Activated naive CD8-positive, alpha-beta T cell treated with anti-CD3 and anti-CD28 coated beads, Interleukin-2, amount 10 ng/mL, durations not matched to agents 7 days and 5 days (primary cell): Measurements from ENCODE around the gene TMEM221. TPM values are rescaled to one million over a fixed set of nuclear protein-coding genes. Genes with fewer than 3 reads are reported as not detected.
A peak's percentile ranks its signal among the peaks of the same experiment; 100 is the strongest.

ENCODE experiments used
- ATAC-seq: fragments of 150-1000 bp; cut with Tn5 transposase; one replicate; pipeline ENCODE4 v1.10.0; 2021; ENCODE audit warnings: low read depth, moderate library complexity
- POLR2A ChIA-PET: fragments of 350-600 bp; sonication (Branson Sonifier 250); formaldehyde crosslinking; loops from one replicate; lab custom pipeline; 2021; ENCODE audit warnings: antibody characterized with exemption; lab: Charles Lee
- DNase-seq: peaks from one replicate; pipeline ENCODE4 v3.0.0; 2021
- H3K27ac Mint-ChIP-seq: one replicate; pipeline ENCODE4 v1.8.0; 2022; ENCODE audit warnings: mild to moderate bottlenecking, mixed read lengths
- H3K27me3 Mint-ChIP-seq: one replicate; pipeline ENCODE4 v1.8.0; 2022; ENCODE audit warnings: mild to moderate bottlenecking, moderate library complexity, mixed read lengths
- H3K36me3 Mint-ChIP-seq: one replicate; pipeline ENCODE4 v1.8.0; 2021; ENCODE audit warnings: mild to moderate bottlenecking, mixed read lengths
- H3K4me1 Mint-ChIP-seq: one replicate; pipeline ENCODE4 v1.8.0; 2021; ENCODE audit warnings: mixed read lengths
- H3K4me3 Mint-ChIP-seq: one replicate; pipeline ENCODE4 v1.8.0; 2022; ENCODE audit warnings: mild to moderate bottlenecking, moderate library complexity, mixed read lengths
- H3K9me3 Mint-ChIP-seq: one replicate; pipeline ENCODE4 v1.8.0; 2021; ENCODE audit warnings: mixed read lengths
- total RNA-seq, 2 experiments: library from RNA; stranded (reverse); gene quantifications; one replicate each; pipeline ENCODE4 v1.2.3, GENCODE V29; 2021

Gene TMEM221
- total RNA-seq, 2 experiments from 2014 or later, result not detected

DNA sequence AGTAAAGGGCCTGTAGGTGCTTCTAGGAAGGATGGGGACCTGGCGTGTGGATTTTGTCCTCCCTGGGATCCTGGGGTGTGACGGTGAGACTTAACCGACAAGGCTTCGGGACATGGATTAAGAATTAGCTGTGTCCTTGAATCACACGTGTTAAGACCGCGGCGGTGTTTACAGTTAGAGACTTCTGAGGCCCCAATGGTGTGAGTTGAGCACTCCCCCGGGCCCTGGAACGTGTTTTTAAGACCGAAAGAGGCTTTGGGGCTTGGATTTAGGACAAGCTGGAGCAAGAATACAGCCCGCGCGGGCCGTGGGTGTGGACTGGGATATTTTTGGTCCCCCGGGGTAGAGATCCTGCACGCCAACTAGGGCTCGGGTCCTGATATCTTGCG is 20.6 kb upstream of the TMEM221 start:
- peak overlapping the region; percentile 97 for H3K4me3 Mint-ChIP-seq
- H3K4me1 Mint-ChIP-seq, result peaks cover 24% of the 10 kb centered on the region
- no peaks in the 10 kb centered on the region for H3K36me3 Mint-ChIP-seq
- ATAC-seq (no peak), DNase-seq (no peak)
- POLR2A ChIA-PET, result interaction anchor here (0.5 kb wide), 1 partner anchor 81 kb away, joined by 3 read pairs; no protein-coding TSS in a partner anchor
- H3K9me3 Mint-ChIP-seq, result no peaks in the 10 kb centered on the region
- peak overlapping the region; percentile 74 for H3K27ac Mint-ChIP-seq
- peaks cover 18% of the 10 kb centered on the region for H3K27me3 Mint-ChIP-seq

DNA sequence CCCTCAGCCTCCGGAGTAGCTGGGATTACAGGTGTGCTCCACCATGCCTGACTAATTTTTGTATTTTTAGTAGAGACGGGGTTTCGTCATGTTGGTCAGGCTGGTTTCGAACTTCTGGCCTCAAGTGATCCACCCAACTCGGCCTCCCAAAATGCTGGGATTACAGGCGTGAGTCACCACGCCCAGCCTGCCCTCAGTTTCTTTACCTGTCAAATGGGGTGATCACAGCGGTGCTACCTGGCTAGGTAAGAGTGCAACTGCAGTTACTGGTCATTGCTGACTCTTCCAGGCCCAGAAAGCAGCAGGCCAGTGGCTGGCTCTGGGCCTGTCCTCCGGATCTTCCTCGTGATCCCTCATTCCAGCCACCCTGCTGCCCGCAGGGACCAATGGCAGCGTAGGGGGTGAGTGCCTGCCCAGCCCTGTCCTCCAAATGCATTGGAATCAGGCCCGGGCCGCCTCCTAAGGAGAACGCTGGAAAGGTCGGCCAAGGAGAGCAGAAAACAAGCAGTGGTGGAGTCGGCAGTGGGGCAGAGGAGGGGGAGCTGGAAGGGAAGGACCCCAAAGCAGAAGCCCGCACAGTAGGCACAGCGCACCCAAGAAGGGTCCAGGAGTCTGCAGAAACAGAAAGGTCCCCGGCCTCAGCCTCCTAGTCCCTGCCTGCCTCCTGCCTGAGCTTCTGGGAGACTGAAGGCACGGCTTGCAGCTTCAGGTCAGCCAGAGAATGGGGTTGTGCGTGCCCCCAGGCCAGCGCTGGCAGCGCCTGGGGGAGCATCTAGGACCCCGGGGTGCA is 20.0 kb upstream of the TMEM221 start:
- no peak overlapping the region for H3K27ac Mint-ChIP-seq
- H3K27me3 Mint-ChIP-seq, result peaks cover 18% of the 10 kb centered on the region
- POLR2A ChIA-PET, result interaction anchor here (0.5 kb wide), 1 partner anchor 81 kb away, joined by 3 read pairs; no protein-coding TSS in a partner anchor
- no peak for DNase-seq
- no peak for ATAC-seq
- no peaks in the 10 kb centered on the region for H3K9me3 Mint-ChIP-seq
- H3K36me3 Mint-ChIP-seq, result no peaks in the 10 kb centered on the region
- H3K4me1 Mint-ChIP-seq, result peaks cover 22% of the 10 kb centered on the region
- H3K4me3 Mint-ChIP-seq, result peak overlapping the region; percentile 97

DNA sequence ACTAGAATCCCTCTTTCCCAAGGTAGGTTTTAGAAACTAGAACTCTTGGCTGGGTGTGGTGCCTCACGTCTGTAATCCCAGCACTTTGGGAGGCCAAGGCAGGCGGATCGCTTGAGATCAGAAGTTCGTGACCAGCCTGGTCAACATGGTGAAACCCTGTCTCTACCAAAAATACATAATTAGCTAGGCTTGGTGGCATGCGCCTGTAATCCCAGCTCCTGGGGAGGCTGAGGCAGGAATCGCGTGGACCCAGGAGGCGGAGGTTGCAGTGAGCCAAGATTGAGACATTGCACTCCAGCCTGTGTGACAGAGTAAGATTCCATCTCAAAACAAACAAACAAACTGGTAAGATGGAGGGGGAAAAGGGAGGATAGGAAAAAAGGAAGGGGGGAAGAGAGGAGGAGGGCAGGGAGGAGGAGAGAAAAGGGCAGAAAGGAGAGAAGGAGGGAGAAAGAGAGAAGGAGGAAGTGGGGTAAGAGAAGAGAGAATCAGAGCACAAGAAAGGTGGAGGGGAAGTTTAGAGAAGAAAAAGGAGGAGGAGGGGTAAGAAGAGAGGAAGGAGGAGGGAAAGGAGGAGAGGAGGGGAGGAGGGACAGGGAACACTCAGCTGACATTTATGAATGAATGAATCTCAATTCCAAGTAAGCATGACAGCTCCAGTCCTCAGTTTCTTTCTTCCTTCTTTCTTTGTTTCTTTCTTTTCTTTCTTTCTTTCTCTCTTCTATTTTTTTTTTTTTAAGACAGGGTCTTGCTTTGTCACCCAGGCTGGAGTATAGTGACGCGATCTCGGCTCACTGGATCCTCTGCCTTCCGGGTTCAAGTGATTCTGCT is 19.2 kb upstream of the TMEM221 start:
- no peak for ATAC-seq
- H3K27me3 Mint-ChIP-seq, result peaks cover 15% of the 10 kb centered on the region
- H3K4me1 Mint-ChIP-seq, result peaks cover 15% of the 10 kb centered on the region
- H3K27ac Mint-ChIP-seq, result no peak overlapping the region
- POLR2A ChIA-PET, result no interaction called here
- no peaks in the 10 kb centered on the region for H3K9me3 Mint-ChIP-seq
- no peaks in the 10 kb centered on the region for H3K36me3 Mint-ChIP-seq
- no peak overlapping the region for H3K4me3 Mint-ChIP-seq
- DNase-seq, result no peak

DNA sequence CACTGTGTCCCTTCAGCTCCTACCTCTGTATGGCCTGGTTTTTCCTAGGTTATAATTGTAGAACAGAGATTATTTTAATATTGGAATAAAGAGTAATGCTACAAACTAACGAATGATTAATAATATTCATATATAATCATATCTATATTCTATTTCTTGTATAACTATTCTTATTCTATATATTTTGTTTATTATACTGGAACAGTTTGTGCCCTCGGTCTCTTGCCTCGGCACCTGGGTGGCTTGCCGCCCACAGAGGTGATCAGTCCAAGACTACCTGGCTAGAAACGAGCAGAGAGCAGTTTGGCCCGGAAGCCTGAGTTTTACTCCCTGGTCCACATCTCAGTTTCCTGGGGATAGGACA is 18.0 kb upstream of the TMEM221 start:
- POLR2A ChIA-PET, result no interaction called here
- Mint-ChIP-seq H3K4me1 (peaks cover 14% of the 10 kb centered on the region), H3K9me3 (no peaks in the 10 kb centered on the region), H3K27me3 (peaks cover 15% of the 10 kb centered on the region), H3K36me3 (no peaks in the 10 kb centered on the region), H3K4me3 (no peak overlapping the region), H3K27ac (no peak overlapping the region)
- DNase-seq, result no peak
- ATAC-seq, result no peak

DNA sequence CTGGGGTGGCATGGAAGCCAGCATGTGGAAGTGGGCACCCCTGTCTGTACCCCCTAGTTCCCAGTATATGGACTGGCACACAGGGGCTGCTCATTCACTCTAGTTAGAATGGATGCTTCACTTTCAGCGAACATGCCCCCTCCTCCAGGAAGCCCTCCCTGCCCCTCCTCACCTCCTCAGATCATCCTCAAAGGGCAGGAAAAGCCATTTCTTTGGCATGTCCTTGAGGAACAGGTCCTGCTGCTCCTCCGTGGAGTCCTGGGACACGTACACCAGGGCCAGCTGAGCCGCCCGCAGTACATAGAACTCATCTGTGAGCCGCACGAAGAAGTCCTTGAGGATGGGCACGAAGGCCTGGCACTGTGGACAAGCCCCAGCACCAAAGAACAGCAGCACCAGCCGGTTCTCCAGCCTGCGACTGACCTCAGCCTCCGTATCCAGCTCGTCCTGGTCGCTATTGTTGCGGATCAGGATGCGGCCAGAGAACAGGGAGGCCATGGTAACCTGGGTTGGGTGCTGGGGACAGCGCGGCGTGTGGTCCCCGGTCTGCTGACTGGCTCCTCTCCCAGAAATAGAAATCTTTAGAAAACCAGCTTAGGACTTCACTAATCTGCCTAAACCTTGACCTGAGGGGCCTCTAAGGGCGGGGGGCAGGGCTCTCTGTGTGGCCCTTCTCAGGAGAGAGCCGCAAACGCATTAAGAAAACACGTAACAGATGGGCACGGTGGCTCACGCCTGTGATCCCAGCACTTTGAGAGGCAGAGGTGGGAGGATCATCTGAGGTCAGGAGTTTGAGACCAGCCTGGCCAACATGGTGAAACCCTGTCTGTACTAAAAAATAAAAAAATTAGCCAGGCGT is 12.1 kb upstream of the TMEM221 start, which contains the start of gene NXNL1:
NXNL1 (minus strand) TSS at position 555 of the 859 bp plus-strand sequence; CDS start at position 498, 57 bp downstream.
- no peaks in the 10 kb centered on the region for H3K36me3 Mint-ChIP-seq
- peaks cover 19% of the 10 kb centered on the region for H3K27me3 Mint-ChIP-seq
- no peaks in the 10 kb centered on the region for H3K9me3 Mint-ChIP-seq
- H3K27ac Mint-ChIP-seq, result no peak within 1 kb of the TSS
- no peaks in the 10 kb centered on the region for H3K4me1 Mint-ChIP-seq
- POLR2A ChIA-PET, result no interaction called here
- ATAC-seq (no peak), DNase-seq (no peak)
- H3K4me3 Mint-ChIP-seq, result no peak within 1 kb of the TSS

DNA sequence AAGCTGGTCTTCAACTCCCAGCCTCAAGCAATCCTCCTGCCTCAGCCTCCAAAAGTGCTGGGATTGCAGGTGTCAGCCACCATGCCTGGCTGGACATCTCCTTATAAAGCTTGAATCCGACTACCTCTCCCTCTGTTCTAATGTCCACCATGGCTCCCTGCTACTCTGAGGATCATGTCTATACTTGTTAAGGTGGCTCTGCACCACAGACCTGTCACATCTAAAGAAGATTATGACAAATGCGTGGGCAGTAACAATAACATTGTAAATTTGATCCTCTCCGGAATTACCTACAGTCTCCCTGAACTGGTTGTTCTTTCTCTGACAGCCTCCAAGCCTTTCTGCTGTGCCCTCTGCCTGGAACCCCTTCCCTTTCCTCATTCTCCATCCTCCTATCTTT is 10.5 kb upstream of the TMEM221 start:
- Mint-ChIP-seq H3K27ac (no peak overlapping the region), H3K36me3 (no peaks in the 10 kb centered on the region), H3K9me3 (no peaks in the 10 kb centered on the region), H3K4me3 (no peak overlapping the region), H3K4me1 (no peaks in the 10 kb centered on the region), H3K27me3 (peaks cover 30% of the 10 kb centered on the region)
- ATAC-seq (no peak), DNase-seq (no peak)
- POLR2A ChIA-PET, result no interaction called here

DNA sequence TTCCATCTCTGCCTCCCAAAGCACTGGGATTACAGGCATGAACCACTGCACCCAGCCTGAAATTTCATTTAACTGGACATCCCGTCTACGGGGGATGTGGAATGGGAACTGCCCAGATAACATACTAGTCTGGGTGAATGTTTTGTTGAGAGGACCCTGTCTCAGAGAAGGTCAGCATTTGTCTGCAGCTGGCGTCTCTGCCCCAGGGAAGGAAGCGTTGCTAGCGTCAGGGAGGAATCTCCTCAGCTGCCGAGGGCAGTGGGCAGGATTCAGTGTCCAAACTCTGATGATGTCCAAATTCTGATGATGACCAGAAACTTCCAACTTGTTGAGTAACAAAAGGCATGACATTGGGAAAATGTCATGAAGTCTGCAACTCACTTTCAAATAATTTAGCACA is 9.1 kb upstream of the TMEM221 start:
- Mint-ChIP-seq H3K4me3 (no peak overlapping the region), H3K27me3 (peaks cover 37% of the 10 kb centered on the region), H3K9me3 (no peaks in the 10 kb centered on the region), H3K4me1 (no peaks in the 10 kb centered on the region), H3K27ac (no peak overlapping the region), H3K36me3 (no peaks in the 10 kb centered on the region)
- POLR2A ChIA-PET, result no interaction called here
- DNase-seq (no peak), ATAC-seq (no peak)

DNA sequence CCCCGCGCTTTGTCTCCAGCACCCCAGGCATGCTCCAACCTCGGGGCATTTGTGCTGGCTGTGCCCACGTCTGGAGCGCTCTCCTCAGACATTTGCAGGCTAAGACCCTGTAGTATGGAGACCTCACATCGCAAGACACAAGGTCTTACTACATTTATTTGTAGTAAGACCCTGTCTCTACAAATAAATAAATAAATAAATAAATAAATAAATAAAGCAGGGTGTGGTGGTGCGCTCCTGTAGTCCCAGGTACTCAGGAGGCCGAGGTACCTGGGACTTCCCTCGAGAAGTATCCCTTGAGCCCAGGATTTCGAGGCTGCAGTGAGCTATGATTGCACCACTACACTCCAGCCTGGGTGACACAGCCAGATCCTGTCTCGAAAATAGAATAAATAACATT is 7.7 kb upstream of the TMEM221 start:
- DNase-seq, result no peak
- H3K27ac Mint-ChIP-seq, result no peak overlapping the region
- peaks cover 37% of the 10 kb centered on the region for H3K27me3 Mint-ChIP-seq
- H3K9me3 Mint-ChIP-seq, result no peaks in the 10 kb centered on the region
- H3K4me3 Mint-ChIP-seq, result no peak overlapping the region
- H3K36me3 Mint-ChIP-seq, result no peaks in the 10 kb centered on the region
- ATAC-seq, result no peak
- POLR2A ChIA-PET, result no interaction called here
- H3K4me1 Mint-ChIP-seq, result no peaks in the 10 kb centered on the region

DNA sequence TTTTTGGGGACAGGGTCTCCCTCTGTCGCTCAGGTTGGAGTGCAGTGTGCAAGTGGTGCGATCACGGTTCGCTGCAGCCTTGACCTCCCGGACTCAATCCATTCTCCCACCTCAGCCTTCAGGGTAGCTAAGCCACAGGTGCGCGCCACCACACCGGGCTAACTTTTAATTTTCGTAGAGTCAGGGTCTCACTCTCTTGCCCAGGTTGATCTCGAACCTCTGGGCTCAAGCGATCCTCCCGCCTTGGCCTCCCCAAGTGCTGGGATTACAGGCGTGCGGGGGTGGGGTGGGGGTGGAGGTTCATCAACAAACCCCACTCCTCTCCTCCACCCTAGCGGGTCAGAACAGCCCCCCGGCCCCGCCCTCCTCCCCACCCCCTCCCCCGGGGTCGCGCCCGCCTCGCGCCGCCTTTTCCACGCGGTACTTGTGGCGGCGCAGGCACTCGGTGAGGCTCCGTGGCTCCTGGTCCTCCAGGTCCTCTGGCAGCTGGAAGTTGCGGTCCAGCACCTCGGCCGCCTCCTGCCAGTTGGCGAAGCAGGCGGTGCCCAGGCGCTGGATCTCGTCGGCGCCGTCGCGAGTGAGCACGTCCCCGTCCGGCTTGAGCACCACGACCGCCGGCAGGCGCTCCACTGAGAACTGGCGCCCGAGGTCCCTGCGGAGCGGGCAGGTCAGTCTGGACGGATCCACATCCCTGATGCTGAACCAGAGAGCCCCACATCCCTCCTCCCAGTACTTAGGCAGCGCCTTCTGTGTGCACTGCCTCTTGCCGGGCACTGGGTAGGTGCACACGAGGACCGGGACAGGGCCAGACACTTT is 7.0 kb upstream of the TMEM221 start:
- POLR2A ChIA-PET, result no interaction called here
- Mint-ChIP-seq H3K9me3 (no peaks in the 10 kb centered on the region), H3K27me3 (peaks cover 37% of the 10 kb centered on the region), H3K4me3 (no peak overlapping the region), H3K27ac (no peak overlapping the region), H3K4me1 (peaks cover 3% of the 10 kb centered on the region), H3K36me3 (no peaks in the 10 kb centered on the region)
- DNase-seq (no peak), ATAC-seq (no peak)

DNA sequence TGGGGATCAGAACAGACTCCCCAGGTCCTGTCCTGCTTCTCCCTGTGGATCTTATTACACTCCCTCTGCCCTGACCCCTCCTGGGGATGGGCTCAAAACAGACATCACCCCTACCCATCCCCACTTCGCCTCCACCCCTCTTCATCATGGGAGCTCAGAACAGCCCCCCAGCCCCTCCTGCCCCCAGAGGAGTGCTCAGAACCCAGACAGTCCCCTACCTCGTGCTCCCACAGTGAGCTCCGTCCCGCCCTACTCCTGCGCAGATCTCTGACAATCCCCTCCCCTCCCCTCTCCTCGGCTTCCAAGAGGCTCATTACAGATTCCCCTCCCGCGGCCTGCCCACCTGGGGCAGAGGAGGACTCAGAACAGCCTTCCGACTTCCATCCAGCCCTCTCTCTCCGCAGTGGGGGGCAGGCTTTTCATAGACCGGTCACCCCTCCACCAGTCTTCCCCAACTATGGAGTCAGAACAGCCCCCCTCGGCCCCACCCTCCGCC is 6.2 kb upstream of the TMEM221 start:
- Mint-ChIP-seq H3K4me1 (peaks cover 11% of the 10 kb centered on the region), H3K9me3 (no peaks in the 10 kb centered on the region), H3K27ac (no peak overlapping the region), H3K36me3 (no peaks in the 10 kb centered on the region), H3K4me3 (no peak overlapping the region), H3K27me3 (peaks cover 45% of the 10 kb centered on the region)
- POLR2A ChIA-PET, result no interaction called here
- no peak for ATAC-seq
- no peak for DNase-seq

DNA sequence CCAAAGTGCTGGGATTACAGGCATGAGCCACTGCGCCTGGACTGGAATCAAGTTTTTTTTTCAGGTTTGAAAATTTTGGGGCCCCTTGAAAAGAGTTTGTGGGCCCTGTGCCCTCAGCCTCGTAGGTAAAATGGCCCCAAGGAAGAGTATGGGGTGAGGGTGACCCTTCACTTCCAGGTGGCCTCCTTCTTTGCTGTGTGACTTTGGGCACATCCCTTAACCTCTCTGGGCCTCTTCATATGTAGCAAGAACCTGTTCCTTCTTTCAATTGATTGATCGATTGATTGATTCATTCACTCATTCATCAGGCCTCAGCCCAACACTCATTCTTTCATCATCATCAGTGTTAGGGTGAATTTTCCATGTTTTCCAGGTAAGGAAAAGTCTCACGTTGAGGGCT is 3.4 kb upstream of the TMEM221 start:
- no peak overlapping the region for H3K4me3 Mint-ChIP-seq
- ATAC-seq (no peak), DNase-seq (no peak)
- peaks cover 13% of the 10 kb centered on the region for H3K4me1 Mint-ChIP-seq
- peaks cover 47% of the 10 kb centered on the region for H3K27me3 Mint-ChIP-seq
- POLR2A ChIA-PET, result no interaction called here
- H3K9me3 Mint-ChIP-seq, result no peaks in the 10 kb centered on the region
- H3K27ac Mint-ChIP-seq, result no peak overlapping the region
- no peaks in the 10 kb centered on the region for H3K36me3 Mint-ChIP-seq

DNA sequence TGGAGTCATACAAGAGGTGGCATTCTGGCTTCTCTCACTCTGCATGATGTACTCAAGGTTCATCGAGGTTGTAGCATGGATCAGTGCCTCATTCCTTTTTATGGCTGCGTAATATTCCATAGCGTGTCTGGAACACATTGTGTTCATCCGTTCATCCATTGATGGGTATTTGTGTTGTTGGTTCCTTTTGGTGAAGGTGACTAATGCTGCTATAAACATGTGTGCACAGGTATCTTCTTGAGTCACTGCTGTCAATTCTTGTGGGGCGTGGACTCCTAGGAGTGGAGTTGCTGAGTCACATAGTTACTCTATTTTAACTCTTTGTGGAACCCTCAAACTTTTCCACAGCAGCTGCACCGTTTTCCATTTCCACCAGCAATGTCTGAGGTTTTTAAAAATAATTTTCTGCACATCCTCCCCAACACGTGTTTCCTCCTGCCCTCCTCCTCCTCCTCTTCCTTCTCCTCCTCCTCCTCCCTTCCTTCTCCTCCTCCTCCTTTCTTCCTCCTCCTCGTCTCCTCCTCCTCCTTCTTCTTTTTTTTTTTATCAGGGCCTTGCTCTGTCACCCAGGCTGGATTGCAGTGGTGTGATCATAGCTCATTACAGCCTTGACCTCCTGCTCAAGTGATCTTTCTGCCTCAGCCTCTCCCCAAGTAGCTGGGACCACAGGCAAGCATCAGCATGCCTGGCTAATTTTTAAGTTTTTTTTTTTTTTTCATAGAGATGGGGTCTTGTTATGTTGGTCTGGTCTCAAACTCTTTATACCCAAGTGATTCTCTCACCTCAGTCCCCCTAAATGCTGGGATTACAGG is 2.0 kb upstream of the TMEM221 start:
- Mint-ChIP-seq H3K4me3 (no peak overlapping the region), H3K4me1 (peaks cover 13% of the 10 kb centered on the region), H3K27me3 (peaks cover 39% of the 10 kb centered on the region), H3K9me3 (no peaks in the 10 kb centered on the region), H3K36me3 (no peaks in the 10 kb centered on the region), H3K27ac (no peak overlapping the region)
- DNase-seq (no peak), ATAC-seq (peak; percentile 27)
- POLR2A ChIA-PET, result no interaction called here
